HG02798 (cell line): ENCODE data around the gene DIRAS2.

Experiments
- ATAC-seq: cut with Tn5 transposase; IDR thresholded peaks from one replicate; pipeline ENCODE4 v1.9.1; 2021; ENCODE audit warnings: mild to moderate bottlenecking; ENCODE audit not compliant: unreplicated experiment, poor library complexity

Gene DIRAS2

GRCh38 chr9:90613502-90613901 lies 29.1 kb downstream of the DIRAS2 start:
- no peak for ATAC-seq

GRCh38 chr9:90612957-90613356 lies 29.7 kb downstream of the DIRAS2 start:
- ATAC-seq: no peak

- ATAC-seq: no peak
Measured at GRCh38 chr9:90611568-90611967, 31.1 kb downstream of the DIRAS2 start.

- no peak for ATAC-seq
Measured at GRCh38 chr9:90611121-90611520, 31.5 kb downstream of the DIRAS2 start.

- no peak for ATAC-seq
Measured at GRCh38 chr9:90607701-90608516, 34.7 kb downstream of the DIRAS2 start.

- ATAC-seq: no peak
Measured at GRCh38 chr9:90600029-90600428, 42.6 kb downstream of the DIRAS2 start.

GRCh38 chr9:90598191-90598590 lies 44.4 kb downstream of the DIRAS2 start:
- no peak for ATAC-seq

- ATAC-seq: no peak
Measured at GRCh38 chr9:90593646-90594045, 49.0 kb downstream of the DIRAS2 start.

GRCh38 chr9:90580576-90580975 lies 62.0 kb downstream of the DIRAS2 start:
- ATAC-seq: no peak

- no peak for ATAC-seq
Measured at GRCh38 chr9:90579181-90579580, 63.4 kb downstream of the DIRAS2 start.

GRCh38 chr9:90578126-90578815 lies 64.4 kb downstream of the DIRAS2 start:
- no peak for ATAC-seq

GRCh38 chr9:90569511-90569910 lies 73.1 kb downstream of the DIRAS2 start:
- ATAC-seq: no peak

- ATAC-seq: no peak
Measured at GRCh38 chr9:90568667-90569066, 74.0 kb downstream of the DIRAS2 start.

GRCh38 chr9:90562229-90562628 lies 80.4 kb downstream of the DIRAS2 start:
- no peak for ATAC-seq
